Activated naive CD4-positive, alpha-beta T cell treated with Interleukin-2 at 50 U/mL for 16 hours (primary cell): ENCODE measurements around the gene BIRC2.
A peak's percentile ranks its signal among the peaks of the same experiment; 100 is the strongest.

Experiments
- DNase-seq: peaks from one replicate; pipeline ENCODE4 v3.0.0-alpha.2; 2020

The BIRC2 gene

DNA sequence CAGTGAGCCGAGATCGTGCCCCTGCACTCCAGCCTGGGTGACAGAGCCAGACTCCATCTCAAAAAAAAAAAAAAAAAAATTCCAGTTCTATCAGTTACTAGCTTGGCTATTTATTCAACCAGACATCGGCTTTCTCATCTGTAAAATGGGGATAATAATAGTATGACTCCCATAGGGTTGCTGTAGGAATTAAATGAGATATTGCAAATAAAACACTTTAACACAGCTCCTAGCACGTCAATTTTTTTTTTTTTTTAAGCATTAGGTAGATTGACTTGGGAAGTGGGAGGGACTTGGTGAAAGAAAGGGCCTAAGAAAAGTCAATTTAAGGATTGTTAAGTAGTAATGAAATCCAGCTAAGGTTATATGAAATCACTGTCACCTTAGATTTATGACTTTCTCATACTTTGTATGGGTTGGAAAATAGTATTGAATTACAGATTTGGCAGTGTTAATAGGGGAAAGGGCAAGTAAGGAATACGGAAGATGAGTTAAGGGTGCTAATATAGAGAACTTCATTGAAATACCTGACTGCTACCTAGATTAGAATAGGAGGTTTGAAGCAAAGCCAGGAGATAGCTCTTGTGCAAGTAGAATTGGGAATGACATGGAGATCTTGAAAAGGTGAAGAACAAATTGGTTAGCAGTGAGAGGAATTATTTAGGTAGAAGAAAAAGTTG lies 28.8 kb downstream of the BIRC2 start:
- no peak for DNase-seq

DNA sequence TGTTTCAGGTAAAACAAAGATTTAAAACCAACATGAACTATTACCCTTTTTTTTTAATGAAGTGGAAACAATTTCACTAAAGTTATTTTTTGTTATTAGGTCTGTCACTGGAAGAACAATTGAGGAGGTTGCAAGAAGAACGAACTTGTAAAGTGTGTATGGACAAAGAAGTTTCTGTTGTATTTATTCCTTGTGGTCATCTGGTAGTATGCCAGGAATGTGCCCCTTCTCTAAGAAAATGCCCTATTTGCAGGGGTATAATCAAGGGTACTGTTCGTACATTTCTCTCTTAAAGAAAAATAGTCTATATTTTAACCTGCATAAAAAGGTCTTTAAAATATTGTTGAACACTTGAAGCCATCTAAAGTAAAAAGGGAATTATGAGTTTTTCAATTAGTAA lies 30.9 kb downstream of the BIRC2 start:
- no peak for DNase-seq

DNA sequence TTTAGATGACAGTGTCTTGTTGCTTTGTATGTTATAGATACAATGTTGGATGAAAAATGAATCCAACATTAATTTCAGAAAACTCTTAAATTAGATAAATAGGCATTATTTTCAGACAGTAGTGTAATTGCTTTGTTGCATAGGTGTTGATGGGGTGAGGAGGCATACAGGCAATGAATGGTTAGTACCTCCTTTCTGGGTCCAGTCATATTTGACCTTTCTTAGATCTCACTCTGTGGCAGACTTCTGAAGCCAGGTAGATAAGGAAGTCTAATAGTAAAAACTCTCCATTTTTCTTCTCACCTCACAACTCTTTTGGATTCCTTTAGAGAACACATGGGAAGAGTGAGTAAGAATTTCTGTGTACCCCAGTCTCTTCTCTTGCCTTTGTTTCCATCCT lies 31.8 kb downstream of the BIRC2 start:
- no peak for DNase-seq

DNA sequence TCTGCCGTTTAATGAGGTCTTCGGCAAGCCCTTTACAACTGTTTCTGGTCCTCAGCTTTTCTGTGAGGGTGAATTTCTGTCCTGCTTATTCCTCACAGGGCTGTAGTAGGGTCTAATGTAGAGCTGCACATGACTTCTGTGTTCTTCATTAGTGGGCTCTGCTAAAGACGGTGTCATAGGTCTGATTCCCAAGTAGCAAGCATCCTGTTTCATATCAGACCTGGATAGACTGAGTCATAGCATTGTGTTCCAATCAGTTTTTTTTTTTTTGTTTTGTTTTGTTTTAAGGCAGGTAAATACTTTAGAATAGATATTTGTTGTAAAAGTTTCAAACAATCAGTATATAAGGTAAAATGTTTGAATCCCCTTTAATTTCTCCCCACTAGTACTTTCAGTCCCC lies 35.4 kb downstream of the BIRC2 start:
- DNase-seq = no peak

DNA sequence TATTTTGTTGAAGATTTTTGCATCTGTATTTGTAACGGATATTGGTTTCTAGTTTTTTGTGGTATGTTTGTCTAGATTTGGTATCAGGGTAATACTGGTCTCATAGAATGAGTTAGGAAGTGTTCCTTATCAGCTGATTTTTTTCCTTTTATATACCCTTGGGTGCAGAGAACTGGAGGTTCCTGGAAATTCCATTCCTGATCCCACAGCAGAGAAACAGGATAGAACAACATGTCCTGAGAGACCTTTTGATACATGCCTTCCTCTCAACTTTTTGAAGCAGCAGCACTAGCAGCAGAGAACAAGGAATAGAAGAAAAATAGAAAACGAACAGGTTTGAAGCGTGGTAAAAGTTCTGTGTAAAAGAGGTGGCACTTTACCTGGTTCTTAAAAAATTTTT lies 36.8 kb downstream of the BIRC2 start:
- no peak for DNase-seq

DNA sequence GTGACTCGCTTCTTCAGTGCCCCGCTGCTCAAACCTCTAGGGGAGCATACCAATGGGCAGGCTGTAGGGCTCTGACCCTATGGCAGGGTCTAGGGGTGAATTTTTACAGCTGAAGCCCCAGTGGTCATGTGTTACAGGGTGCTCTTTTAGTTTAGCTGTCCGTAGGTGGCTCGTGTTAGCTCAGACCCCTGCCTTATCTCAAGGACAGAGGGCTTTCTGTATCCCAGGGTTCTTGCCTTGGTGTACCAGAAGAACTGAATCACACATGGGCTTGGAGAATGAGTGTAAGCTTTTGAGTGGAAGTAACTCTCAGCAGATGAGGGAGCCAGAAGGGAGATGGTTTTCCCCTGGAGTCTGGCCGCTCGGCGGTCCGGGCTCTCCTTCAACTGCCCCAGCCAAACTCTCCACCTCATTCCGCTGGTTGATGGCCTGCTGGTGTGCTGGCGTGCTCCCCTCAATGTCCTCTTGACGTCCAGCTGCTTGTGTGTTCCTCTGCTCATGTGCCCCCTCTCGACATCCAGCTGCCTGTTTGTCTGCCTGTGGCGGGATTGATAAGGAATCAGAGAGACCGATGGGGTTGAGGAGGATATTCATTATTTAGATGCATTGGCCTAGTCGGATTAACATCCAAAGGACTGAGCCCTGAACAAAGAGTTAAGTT lies 37.5 kb downstream of the BIRC2 start:
- DNase-seq = no peak

DNA sequence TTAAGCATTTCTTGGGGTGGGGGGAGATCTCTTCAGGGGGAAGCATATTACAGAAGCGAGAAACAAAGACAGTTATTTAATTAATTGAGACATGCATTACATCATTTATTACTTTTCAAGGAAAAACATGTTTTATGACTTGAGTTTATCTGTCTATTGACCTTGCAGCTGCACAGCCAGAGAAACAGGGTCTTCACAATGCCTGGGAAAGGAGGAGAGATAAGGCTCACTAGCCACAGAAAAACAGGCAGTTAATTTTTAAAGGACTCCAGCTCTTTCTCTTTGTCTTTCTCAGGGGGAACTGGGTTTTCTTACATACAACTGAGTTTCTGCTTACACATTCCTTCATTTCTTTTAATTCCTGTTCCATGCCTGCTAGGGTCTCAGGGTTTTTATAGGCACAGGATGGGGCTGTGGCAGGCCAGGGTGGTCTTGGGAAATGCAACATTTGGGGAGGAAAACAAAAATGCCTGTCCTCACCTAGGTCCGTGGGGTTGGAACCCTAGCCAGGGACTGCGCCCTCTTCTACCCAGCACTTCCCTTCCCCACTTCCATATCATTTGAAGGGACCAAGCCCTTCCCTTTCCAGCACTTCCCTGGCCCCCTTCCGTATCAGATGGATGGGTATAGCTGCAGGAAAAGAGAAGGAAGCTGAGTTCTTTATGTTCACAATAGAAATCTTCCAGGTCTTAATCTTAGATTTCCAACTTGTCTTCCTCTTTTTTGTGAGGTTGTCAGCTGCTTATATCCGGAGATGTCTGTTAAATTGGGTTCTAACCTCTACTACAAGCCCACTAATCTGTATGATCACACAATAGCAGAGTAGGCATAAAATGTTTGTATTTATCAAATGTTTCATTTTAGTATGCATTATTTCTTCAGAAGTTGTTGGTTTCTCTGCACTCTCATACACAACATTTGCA lies 38.3 kb downstream of the BIRC2 start:
- DNase-seq = no peak

DNA sequence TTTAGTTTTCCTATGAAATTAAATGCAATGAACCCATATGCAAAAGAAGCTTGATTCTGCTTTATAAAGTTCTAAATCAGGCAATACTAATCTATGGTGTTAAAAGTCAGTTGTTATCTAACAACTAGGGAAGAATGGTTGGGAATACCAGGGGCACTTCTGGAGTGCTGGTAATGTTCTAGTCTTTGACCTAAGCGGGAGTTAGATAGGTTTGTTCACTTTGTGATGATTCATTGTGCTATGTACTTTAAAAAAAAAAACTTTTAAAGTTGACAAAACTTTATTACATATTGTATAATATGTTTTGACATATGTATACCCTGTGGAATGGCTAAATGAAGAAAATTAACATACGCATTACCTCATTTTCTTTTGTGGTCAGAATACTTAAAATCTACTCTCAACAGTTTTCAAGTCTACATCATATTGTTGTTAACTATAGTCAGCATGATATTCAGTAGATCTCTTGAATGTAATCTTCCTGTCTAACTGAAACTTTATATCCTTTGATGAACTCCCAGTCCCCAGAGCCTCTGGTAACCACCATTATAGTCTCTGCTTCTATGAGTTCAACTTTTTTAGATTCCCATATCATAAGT lies 39.2 kb downstream of the BIRC2 start:
- DNase-seq = no peak

DNA sequence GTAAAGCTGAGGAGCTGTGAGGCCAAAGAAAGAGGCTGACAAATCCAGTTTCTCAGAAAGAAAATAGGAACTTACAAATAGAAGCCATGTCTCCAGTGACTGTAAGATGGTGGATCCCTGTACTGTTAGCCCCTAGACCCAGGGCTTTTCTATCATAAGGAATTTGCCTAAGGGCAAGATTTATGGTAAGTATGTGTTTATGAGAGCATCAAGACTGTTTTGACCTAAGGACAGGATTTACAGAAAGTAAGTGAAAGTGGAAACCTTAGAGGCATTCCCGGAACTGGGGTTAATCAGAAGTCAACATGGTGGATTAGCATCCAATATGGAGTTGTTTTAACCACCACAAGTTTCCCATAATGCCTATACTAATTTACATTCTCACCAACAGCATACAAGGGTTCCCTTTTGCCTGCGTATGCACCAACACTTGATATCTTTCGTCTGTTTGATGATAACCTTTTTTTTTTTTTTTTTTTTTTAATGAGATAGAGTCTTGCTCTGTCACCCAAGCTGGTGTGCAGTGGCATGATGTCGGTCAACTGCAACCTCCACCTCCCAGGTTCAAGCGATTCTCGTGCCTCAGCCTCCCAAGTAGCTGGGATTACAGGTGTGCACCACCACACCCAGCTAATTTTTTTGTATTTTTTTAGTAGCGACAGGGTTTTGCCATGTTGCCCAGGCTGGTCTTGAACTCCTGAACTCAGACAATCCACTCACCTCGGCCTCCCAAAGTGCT lies 40.2 kb downstream of the BIRC2 start:
- DNase-seq = no peak

DNA sequence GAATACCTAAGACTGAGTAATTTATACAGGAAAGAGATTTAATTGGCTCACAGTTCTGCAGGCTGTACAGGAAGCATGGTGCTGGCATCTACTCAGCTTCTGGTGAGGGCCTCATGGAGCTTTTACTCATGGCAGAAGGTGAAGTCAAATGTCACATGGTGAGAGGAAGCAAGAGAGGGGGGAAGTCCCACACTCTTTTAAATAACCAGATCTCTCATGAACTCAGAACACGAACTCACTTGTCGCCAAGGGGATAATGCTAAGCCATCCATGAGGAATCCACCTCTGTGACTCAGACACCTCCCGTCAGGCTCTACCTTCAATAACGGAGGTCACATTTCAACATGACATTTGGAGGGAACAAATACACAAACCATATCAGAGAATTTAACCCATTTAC lies 42.2 kb downstream of the BIRC2 start:
- no peak for DNase-seq

DNA sequence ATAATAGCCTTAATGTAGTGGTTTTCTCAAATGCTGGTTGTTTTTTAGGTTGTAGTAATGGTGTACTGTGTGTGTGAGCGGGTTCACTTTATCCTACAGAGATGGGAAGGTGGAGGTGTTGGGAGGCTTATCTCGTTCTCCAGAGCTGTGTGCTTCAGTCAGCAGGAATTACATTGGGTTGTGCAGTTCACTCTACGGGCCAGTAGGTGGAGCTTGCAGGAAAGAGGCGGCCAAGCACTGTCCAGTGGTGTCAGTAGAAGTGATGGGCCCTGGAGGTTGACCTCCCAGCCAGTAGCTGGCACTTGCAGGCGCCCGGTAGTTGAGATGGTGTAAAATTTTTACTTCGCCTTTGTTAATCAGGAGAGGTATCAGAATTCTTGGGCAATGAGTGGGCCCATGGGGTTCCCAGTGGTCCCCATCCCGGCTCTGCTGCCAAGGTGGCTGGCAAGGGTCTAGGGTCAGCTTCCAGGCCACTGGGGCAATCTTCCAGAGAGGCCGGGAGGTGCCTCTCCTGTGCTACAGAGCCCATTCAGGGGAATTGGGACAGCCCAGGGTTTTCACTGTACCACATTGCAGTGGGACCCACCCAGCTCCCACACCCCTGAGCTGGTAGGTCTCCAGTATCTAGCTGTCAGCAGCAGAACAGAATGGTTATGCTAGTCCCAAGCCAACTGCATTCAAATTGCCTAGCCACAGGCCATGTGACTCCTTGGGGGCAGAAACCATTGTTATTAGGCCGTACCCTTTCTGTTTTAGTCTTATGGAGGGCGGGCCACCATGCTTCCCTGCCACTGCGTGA lies 43.9 kb downstream of the BIRC2 start:
- peak; percentile 62 for DNase-seq

DNA sequence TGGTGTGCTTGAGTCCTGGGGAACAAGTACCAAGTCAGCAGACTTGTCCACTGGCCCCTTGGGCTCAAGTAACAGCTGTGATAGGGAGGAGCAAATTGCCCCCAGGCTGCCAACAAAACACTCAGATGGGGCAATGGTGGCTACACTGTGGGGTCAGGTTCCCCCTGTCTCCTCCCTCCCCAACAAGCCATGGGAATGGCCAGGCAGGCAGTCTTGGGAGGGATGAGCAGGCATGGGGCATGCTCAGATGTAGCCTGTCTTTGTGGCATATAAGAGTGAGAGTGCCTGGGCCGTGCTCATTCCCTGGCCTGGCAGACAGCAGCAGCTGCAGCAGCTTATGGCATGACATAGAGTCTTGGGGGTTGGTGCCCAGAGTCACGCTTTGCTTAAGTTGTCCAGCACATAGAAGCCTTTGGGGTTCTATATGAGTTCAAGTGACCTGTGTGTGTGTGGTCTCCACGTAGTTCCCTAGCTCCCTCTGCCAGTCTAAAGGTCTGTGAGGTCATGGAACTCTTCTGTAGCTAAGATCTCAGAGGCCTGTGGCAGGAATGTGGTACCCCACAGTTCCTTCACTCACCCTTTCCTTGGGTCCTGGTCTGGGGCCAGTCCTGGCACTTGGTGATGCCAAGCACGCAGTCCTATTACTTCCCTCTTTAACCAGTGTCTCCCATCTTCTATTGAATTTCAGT lies 44.7 kb downstream of the BIRC2 start:
- no peak for DNase-seq

DNA sequence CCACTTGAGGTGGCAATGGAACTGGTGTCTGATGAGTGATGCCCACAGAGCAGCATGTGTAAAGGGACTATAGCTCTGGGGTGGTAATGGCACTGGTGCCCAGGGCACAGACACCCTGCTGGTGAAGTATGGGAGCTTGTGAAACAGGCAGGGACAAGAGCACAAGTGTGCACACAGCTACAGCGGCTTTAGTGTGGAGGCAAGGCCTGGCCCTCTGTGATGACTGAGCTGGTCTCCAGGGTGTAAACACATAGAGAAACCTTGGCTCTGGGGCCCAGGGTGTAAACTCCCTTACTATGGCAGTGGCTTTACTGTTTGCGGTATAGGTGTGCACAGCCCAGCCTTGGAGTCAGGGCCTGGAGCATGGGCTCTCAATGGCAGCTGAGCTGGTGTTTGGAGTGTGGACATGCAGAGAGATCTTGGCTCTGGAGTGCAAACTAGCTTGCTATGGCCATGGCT lies 46.3 kb downstream of the BIRC2 start:
- no peak for DNase-seq

DNA sequence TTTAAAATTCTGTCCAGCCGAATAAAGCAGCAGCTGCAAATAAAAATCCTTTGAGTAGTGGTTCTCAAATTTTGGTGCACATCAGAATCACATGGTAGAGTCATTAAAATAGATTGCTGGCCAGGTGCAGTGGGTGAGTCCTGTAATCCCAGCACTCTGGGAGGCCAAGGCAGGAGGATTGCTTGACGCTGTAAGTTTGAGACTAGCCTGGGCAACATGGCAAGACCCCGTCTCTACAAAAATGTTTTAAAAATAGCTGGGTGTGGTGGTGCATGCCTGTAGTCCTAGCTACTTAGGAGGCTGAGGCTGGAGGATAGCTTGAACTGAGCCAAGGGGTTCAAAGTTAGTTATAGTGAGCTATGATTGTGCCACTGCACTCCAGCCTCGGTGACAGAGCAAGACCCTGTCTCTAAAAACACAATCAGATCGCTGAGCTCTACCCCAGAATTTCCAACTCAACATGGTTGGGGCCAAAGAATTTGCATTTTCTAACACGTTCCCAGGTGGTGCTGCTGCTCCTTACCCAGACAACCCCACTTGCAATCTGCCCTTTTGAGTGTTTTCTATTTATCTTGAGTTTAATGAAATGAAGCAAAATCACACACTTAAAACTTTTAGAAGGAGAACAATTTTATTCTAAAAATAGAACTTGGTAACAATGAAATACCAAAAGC lies 48.8 kb downstream of the BIRC2 start:
- no peak for DNase-seq

DNA sequence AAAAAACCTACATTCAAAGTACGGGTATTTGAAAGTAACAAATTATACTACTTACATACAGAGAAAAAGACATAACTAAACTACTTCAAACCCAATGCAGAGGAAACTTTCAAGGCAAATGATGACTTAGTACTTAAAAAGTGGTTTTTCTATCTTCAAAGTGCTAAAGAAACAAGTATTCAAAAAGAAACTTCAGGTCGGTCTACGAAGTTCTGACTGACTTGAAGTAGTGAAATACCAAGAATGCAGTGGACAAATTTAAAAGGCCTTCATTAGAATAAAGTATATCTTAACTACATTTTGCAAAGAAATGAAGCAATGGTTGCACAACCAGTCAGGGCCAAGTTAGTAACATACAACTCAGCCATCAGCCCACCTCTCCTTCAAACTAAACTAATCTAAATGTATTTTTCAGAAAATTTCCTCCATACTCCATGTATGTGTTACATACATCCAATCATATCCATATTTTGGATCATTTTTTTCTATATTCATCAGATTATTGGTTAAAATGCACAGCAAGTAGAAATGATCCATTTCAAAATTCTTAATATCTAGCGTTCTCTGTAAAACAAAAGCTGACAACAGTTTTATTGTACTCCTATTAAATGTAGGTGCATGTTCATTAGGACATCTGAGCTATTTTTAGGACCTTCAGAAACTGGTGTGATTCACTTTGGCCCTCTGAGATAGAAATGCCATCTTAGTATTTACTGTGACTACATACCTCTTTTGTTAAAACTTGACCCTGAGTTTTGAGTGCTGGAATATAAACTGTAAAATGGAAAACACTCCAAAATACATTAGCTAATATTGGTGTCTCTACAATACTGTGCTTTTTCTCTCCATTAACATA lies 49.9 kb downstream of the BIRC2 start:
- no peak for DNase-seq

DNA sequence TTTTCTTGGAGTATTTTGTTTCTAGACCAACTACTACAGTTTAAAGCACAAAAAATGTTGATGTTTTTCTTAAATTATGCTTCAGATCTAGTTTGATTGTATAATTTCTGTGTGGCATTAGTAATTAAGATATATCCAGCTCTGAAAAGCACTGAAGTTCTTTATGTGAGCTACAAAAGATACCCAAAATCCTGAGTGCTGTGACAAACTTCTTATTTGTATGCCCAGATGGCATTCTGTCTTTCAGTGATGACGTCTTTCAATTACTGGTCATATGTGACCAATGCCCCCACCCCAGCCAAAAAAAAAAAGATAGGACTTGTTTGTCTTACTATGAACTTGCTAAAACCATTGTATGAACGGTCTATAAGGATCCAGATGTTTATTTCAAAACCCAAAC lies 51.3 kb downstream of the BIRC2 start:
- DNase-seq = no peak

DNA sequence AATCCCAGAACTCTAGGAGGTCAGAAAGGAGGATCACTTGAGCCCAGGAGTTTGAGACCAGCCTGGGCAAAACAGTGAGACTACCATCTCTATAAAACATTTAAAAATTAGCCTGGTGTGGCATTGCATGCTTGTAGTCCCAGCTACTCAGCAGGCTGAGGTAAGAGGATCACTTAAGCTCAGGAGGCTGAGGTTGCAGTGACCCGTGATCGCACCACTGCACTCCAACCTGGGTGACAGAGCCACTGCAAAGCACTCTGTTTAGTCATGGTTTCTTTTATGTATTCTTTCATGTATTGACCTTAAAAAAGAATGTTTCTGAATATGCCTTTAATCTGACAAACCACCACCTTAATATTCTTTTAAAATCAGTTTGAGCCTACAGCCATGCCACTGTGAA lies 52.2 kb downstream of the BIRC2 start:
- no peak for DNase-seq

DNA sequence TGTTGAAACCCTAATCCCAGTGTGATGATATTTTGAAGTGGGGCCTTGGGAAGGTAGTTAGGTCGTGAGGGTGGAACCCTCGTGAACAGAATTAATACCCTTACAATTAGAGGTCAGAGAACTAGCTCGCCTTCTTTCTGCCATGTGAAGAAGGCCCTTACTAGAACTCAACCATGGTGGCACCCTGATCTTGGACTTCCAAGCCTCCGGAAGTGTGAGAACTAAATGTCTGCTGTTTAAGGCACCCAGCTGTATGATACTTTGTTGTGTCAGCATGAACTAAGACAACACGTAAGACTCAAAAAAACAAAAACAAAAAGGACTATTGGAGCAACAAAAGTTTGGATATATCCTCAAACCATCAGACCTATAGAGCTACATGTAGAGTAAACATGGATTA lies 53.6 kb downstream of the BIRC2 start:
- no peak for DNase-seq

DNA sequence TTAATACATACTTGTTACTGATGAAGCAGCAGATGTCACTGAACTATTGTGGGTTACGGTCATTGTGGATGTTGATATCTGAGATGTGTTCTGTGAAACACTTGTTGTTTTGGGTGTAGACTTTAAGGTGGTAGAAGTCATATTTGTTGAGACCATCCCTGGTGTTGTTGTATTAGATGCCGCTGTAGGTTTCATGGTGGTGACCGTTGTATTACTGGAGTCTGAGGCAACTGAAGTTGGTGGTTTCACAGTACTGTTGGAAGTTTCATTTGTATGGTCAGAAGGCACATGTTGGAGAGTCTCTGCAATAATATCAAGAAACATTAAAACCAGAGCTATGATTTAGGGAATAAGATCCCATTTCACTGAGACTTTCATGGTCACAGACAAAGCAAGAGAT lies 54.9 kb downstream of the BIRC2 start:
- no peak for DNase-seq

DNA sequence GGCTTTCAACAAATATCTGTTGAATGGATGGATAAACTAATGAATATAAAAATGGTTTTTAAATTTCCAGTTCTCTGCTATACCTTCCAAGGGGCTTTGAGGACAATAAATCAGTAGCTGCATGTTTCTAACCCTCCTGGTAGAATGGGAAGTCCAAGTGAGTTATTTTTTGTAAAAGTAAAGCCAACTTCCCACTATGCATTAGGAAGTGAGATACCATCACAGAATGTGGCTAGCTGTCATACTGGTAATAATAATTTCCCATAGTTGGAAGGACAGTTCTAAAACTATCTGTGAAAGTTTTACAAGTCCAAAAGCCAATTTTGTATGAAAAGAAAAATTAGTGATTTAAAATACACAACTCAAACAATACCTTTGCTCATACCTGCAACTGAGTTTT lies 55.5 kb downstream of the BIRC2 start:
- DNase-seq = no peak
